ENCODE data around the gene RNF19B.
"Not testable (repeated sequence)": the region's sequence is repeated elsewhere in the genome, so short reads cannot be mapped to it uniquely, and the experiment has no call there.

Gene RNF19B

DNA sequence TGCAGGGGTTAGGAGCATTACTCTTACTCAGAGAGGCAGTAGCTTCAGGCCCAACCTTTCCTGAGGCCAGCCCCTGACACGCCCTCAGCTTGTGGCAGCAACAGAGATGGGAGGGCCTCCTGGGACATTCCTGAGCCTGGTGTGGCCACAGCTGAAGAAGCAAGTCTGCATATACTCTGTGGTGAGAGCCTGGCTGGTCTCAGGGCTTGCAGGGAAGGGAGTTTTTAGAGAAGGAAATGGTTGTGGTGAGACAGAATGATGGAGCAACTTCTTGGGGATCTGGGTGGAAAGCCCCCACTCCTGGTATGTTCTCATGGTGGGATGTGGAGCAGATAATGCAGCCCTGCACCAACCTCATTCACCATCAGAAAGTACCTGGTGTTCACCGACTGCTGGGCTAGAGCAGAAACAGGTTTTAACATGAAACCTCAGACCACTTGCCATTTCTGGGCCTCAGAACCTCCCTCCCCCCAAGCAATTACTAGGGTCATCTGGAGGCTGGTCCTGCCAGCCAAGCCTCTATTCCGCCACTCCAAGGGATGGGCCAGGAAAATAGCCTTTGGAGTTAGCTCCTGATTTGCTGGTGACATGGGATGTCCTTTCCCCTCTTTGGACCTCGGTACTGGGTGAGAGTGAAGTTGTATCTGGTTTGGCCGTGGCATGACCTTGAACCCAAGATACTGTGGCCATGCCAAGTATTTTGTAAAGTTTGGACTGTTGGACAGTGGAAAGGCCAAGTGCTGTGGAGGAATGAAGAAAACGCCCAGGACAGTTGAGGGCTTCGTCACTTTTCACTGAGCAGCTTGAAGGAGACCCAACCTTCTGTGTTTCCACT, 28.1 kb upstream of the RNF19B start:
- no peak for DNase-seq

DNA sequence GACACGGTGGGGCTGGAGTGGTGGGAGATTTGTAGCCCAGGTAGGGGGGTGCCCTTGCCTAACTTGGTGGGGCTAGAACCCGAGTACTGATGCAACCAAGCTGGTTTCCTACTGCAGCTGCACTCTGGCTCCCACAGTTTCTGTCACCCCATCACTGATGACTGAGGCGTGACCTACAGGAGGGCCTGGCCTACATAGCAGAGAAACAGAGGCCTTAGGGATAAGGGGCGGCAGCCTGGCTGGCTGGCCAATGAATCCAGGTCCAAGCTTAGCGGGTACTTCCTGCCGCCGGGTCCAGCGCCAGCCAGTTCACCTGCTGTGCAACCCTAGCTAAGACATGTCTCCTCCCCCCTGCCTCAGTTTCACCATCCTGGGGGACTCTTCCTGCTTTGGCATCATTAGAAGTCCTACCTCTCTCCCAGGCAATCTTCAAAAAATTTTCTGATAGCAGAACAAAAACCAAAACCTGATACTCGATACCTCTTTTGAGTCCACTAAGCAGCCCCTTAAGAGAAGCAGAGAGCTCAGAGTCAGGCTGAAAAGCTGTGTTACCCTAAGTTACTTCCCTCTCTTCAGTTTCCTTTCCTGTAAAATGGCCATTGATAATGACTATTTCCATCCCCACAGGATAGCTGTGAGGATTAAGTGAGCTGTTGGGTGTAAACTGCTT, 27.3 kb upstream of the RNF19B start:
- no peak for DNase-seq

DNA sequence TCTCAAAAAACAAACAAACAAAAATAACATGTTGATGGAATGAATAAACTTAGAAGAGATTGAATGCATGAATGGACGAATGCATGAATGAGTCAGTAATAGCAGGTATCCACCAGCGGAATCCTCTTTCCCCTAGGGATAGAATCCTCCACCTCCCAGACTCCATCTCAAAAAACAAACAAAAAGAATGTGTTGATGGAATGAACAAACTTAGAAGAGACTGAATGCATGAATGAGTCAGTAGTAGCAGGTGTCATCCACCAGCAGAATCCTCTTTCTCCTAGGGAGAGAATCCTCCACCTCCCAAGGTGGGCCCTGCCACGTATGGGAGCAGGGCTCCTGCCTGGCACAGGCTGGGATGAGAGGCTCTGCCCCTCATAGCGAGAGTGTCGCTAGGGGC, 26.8 kb upstream of the RNF19B start:
- DNase-seq = no peak

DNA sequence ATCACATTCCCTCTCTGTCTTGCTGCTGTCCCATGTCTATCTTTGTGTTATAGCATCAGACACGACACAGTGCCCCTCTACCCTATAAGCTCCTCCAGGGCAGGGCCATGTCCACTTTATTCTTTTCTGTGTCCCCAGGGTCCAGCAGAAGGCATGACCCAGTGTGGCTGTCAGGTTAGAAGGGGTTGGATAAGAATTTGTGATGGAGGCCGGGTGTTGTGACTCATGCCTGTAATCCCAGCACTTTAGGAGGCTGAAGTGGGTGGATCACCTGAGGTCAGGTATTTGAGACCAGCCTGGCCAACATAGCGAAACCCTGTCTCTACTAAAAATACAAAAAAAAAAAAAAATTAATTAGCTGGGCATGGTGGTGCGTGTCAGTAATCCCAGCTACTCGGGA, 26.3 kb upstream of the RNF19B start:
- no peak for DNase-seq

DNA sequence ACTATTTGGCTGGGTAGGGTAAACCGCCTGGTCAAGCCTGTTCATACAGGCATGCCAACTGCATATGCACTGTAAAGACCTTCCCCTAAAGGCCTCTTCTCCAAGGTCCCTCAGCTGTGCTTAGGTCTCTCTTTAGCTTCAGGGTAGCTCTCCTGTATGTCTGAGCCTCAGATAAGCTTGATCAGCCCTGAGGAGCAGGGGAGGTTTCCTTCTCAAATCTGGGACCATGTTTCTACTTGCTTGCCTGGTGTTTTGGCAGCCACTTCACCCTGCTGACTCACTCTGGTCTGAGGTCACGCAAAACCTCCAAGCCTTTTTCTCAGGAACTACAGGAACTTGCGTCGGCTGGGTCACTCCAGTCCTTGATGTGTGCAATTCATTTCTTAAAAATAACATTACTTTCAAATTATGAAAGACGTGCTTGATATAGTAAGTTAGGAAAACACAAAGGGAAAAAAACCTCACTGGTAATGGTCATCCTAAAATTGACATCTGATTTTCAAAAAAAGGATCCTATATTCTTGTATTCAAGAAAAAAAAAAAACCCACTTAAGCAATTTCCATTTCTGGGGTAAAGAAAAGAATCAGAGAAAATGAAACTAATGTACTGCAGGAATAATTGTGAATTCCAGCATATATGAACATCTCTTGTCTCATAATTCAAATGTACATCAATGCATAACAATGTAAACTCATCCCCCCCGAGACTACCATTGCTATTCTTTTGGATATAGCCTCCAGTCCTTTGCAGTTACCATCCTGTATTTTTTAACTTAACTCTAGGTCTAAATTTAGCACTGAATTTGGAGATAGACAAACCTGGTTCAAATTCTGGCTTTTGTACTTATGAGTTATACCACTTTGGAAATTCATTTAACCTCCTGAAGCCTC, 24.8 kb upstream of the RNF19B start:
- DNase-seq = no peak

DNA sequence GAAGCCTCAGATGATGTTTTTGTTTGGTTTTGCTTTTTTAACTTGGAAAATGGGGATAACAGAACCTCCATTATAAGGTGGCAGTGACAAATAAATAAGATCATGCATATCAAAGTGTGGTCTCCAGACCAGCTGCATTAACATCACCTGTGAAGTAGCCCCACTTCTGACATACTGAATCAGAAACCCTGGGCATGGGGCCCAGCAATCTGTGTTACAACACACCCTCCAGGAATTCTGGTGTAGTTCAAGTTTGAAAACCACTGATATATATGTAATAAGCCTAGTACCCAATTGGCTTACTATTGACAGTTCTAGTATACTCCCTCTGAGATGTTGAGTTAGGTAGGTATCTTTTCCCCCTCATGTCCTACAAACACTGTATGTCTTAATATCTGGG, 24.1 kb upstream of the RNF19B start:
- DNase-seq = no peak

DNA sequence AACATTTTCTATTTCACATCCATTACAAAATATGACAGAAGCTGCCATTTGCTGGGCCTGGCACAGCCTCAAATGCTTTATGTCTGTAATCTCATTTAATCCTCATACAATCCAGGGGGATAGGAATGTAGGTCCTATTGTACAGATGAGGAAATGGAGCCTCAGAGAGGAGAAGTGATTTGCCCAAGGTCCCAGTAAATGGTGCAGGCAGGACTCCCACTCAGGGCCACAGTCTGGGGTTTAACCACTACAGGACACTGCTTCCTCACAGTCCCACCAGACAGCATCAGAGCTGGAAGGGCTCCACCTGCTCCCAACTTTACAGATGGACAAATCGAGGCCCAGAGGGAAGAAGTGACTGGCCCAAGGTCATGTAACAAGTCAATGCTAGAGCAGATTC, 20.6 kb upstream of the RNF19B start:
- no peak for DNase-seq

DNA sequence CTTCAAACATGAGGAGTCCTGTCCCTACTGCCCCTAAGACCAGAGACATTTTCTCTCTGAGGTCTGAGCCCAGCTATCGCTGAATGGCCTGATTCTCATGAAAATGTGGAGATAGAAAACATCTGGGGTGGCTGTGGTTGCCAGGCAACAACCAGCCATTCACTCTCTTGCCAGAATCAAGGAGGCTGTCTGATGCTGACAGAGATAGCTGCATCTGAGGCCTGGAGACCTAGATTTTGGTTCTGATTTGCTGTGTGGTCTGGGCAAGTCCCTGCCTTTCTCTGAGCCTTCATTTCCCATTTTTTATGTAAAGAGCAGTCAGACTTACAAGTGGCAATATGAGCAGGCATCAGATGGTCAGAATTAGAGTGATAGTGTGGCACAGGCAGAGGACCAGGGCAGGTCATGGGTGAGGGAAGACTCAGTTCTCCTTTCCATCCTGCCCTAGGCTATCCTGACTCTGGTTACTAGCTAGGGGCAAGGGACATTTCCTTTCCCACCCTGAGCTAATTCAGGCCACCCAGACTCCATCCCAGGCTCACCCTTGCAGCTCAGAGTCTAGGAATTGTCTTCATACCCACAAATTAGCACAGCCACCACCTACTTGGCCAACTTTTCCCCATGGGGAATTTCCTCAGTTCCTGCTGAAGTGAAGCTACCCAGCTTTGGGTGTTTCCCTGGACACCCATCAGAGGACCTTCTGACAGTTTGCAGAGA, 20.0 kb upstream of the RNF19B start:
- no peak for DNase-seq

DNA sequence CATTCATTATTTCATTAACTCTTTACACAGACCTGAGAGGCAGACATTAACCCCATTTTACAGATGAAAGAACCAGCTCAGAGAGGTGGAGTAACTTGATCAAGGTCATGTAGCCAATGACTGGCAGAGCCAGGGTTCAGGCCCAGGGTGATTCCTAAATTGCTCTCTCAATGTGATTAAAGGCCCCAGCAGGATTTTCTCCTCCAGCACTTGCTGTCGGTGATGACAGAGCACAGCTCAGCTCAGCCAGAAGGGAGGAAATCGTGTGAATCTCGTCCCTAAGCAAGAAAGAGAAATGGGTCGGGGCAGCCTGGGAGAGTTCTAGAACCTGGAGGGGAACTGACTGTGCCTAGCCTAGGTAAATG, 19.5 kb upstream of the RNF19B start:
- DNase-seq = no peak

DNA sequence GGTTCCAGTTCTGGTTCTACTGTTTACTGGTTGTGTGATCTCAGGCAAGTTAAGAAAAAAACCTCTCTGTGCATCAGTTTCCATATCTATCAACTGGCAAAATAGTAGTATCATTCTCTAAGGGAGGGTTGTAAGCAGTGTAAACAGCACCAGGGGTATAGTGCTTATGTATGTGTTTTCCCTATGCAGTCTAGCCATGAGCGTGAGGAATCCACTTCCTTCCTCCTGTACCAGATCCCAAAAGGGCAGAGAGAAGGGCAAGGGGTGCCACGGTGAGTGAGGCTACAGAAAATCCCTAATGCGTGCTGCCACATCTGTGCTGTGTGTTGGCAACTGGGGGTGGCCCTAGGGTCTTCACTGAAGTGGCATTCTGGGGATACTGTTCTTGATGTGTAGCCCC, 18.4 kb upstream of the RNF19B start:
- DNase-seq = no peak

DNA sequence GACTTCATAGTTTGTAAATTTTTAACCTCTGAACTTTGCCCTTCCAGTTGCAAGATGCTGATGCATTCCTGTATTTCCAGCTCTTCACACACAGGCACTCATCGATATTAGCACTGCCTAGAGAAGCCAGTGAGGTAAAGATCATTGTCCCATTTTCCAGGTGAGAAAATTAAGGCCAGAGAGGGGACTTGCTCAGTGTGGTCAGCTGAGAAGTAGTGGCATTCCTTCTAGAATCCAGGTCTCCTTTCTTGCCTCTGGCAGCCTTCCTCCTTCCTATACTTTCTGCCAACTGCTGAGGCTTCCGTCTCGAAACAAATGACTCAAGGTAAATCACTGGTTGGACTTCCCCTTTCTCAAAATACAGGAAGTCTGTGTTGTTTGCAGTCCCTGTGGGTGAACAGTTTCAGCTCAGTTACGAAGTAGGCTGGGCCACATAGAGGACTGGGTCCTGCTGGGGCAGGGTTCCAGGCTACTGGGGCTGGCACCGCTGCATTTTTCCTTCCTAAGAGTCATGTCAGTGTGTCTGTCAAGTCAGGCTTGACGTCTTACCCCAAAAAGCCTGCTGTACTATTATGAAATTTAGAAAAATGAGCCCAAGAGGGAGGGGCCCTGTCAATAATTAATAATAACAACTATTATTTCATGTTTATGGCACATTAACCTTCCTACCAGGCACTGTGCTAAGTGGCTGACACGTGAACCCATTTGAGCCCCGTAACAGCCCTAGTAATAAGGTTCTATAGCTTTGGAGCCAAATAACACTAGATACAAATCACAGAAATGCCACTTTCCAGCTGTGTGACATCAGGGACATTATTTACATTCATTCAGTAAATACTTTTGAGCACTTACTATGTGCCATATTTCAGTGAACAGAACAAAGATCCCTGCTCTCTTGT, 16.6 kb upstream of the RNF19B start:
- no peak for DNase-seq

DNA sequence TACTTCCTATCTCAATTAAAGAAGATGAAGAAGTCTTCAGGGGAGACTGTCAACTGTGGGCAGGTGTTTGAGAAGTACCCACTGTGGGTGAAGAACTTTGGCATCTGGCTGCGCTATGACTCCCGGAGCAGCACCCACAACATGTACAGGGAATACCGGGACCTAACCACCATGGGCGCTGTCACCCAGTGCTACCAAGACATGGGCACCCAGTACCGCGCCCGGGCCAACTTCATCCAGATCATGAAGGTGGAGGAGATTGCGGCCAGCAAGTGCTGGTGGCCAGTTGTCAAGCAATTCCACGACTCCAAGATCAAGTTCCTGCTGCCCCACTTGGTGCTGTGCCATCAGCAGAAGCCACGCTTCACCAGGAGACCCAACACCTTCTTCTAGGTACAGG, 15.5 kb upstream of the RNF19B start:
- DNase-seq = no peak

DNA sequence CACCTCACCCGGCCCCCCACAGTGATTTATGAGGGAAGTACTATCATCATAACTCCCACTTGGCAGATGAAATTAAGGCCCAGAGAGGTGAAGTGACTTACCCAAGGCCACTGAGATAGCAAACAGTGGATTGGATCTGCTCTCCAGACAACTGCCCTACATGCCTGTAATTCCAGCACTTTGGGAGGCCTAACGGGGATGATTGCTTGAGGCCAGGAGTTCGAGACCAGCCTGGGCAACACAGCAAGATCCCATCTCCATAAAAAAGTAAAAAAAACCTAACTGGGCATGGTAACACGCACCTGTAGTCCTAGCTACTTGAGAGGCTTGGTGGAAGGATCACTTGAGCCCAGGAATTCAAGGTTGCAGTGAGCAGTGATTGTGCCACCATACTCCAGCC, 14.2 kb upstream of the RNF19B start:
- no peak for DNase-seq

DNA sequence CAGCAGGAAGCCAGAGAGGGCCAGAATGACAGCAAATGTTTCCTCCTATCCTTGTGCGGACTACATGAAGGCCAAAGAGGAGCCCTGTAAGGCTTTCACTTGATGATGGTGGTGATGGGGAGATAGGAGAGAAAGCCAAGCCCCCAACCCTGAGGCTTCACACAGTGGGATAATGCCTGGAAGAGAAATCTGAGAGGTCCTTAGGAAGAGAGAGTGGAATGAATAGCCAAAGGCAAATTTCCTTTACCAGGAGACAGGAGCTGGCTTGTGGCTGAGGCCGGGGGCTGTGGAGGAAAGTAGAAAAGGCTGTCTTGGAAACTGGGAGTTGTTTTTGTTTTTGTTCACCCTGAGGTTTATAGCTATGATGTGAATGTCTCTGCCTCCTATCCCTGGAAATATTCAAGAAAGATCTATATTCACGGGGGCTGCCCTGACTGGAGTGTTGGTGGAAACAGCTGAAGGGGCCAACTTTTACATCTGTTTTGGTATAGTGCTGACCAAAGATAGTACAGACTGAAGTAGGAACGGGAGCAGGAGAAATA, 13.0 kb upstream of the RNF19B start:
- no peak for DNase-seq

DNA sequence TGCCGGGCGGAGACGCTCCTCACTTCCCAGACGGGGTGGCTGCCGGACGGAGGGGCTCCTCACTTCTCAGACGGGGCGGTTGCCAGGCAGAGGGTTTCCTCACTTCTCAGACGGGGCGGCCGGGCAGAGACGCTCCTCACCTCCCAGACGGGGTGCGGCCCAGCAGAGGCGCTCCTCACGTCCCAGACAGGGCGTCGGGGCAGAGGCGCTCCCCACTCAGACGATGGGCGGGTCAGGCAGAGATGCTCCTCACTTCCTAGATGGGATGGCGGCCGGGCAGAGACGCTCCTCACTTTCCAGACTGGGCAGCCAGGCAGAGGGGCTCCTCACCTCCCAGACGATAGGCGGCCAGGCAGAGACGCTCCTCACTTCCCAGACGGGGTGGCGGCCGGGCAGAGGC, 10.4 kb upstream of the RNF19B start:
- DNase-seq = not testable (repeated sequence)

DNA sequence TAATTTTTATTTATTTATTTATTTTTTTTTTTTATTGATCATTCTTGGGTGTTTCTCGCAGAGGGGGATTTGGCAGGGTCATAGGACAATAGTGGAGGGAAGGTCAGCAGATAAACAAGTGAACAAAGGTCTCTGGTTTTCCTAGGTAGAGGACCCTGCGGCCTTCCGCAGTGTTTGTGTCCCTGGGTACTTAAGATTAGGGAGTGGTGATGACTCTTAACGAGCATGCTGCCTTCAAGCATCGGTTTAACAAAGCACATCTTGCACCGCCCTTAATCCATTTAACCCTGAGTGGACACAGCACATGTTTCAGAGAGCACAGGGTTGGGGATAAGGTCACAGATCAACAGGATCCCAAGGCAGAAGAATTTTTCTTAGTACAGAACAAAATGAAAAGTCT, 8.8 kb upstream of the RNF19B start:
- not testable (repeated sequence) for DNase-seq

DNA sequence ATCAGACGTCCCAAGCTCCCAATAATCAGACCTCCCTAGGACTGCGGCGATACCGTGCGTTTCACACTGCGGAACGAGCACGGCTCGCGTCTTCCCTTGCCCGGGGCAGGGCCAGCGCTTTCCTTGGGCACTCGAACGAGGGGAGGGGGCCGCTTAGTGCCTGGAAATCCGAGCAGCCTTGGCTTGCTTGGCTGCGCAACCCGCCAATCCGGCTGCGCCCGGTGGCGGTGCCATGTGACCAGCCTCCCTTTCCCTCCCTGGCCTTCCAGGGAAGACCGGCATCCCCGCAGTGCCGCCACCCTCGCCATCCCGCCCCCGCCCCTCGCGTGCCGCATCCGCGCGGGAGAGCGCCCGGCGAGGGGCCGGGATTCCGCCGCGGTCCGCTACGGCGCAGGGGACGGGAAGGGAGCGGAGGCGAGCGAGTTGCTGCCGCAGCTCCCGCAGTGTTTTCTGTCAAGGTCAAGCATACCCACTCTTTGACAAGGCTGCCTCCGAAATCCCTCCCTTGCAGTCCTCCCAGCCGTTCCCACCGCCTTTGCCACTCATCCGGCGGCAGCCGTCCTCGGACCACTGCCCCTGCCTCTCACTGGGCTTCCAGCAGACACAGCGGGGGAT, 8.3 kb upstream of the RNF19B start:
- peak; percentile 82 for DNase-seq

DNA sequence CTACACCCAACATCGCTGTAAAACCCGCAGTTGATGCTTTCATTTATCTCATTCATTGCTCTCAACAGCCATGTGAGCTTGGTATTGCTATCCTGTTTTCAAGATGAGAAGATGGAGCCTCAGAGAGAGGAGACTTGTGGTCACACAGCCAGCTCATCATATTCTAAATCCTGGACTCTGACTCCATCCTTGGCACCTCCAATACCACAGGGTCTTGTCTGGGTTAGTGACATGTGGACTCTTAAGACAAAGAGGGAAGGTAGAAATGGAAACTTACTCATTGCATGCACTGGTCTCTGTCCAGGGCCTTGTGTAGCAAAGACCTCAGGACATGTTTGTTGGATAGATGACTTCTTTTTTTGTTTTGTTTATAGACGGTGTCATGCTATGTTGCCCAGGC, 7.0 kb upstream of the RNF19B start:
- DNase-seq = no peak

DNA sequence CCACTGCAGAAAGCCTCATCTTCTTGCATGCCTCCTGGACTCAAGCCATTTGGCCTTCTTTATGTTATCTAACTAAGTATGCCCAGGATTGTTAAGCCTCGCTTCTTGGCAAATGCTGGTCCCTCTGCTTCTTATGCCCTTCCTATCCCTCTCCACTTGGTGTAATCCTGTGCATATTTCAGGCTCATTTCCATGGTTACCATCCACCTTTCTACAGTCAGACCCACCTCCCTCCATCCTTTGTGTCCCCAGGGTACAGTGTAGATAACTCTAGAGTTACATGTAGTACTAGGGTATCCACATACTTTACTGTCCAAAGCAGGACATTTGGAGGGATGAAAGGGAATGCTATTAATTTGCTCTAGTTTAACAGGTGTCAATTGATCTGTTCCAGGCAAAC, 6.5 kb upstream of the RNF19B start:
- DNase-seq = no peak

DNA sequence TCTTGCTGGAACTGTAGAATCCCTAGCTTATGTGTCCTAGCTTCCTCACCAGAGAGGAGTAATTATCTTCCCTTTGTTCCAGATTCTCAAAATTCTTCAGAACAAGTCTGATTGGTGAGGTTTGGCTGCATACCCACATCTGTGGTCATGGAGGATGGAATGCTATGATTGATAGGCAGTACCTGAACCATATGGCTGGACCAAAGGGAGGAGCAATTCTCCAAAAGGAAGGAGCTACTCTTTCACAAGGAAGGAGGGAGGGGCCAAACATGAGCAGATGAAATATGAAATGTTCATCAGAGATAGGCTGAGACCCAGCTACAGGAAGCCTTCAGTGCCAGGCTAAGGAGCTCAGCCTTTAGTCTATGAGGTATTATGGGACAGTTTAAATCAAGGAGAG, 5.0 kb upstream of the RNF19B start:
- DNase-seq = no peak

DNA sequence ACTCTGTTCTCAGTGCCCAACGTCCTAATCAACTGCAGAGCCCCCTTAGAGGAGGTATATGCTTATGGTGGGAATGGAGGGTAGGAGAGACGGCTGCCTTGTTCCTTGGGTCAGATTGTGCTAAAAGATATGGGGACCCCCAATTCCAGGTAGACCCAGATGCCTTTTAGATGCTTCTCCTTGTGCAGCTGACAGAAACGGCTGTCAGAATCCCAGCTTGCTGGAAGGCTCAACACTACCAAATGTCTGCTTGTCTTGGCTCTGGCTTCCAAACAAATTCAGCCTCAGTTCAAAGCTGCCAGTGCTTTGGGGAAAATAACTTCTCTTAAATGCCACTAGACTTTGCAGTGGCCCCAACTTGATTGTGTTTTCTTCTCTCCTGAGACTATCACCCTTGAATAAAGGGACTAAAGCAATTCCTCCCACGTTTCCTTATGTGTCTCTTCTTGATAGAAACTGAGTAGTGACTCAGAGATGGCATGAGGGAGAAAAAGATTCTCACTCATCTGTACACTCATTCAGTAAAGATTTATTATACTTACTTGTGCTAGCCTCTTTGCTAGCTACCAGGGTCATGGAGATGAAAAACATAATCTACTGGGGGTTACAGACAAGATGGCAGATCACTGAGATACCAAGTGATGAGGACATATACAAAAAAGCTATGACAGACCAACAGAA, 3.4 kb upstream of the RNF19B start:
- no peak for DNase-seq
